Stimulated activated CD8-positive, alpha-beta memory T cell treated with anti-CD3 and anti-CD28 coated beads, Interleukin-7, amount 100 ng/mL, for 1 hour (primary cell): Measurements from ENCODE around the gene ITSN2.
"Not testable (repeated sequence)": the region's sequence is repeated elsewhere in the genome, so short reads cannot be mapped to it uniquely, and the experiment has no call there.

ENCODE experiments used
- DNase-seq, 2 donors: peaks; one replicate each; pipeline ENCODE4 v3.0.0-alpha.2; 2020; ENCODE audit warnings: low read depth in 2 of 2

Gene ITSN2

DNA sequence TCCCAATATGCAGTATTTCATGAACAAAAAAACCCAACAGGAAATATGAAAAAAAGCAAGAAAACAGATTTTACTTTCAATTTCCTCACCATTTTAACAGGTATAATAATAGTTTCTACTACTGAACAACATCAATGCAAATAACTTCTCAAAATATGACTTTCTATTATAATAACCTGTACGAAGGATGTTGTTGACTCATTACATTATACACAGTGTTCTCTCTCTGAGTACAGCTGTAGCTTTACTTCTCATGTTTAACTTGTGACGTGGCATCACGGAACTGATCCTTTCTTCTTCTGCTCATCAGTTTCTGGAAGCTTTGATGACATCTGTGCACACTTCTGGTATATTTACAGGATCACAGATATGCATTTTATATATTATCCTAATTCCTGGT lies 145.5 kb downstream of the ITSN2 start:
- no peak for DNase-seq

GRCh38 chr2:24211408-24211807 lies 148.9 kb downstream of the ITSN2 start:
- no peak for DNase-seq

DNA sequence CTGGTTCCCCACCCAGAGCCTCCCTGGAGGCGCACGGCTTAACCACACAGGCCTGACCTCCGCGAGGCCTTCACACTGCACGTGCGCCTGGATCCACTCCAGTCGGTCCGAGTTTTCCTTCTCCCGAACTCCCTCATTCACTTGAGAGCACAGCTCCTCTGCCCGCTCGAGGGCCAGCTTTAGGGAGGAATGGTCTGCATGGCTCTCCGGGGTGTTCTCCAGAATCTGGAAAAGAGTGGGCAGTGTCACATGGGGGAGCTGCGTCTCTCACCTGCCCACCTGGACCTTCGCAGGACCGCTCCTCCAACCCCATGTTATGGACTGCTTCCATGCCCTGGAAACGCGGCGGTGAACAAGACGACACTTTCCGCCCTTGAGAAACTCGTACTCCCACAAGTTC lies 149.6 kb downstream of the ITSN2 start:
- DNase-seq = no peak

GRCh38 chr2:24210106-24210455 lies 150.3 kb downstream of the ITSN2 start:
- DNase-seq = no peak

DNA sequence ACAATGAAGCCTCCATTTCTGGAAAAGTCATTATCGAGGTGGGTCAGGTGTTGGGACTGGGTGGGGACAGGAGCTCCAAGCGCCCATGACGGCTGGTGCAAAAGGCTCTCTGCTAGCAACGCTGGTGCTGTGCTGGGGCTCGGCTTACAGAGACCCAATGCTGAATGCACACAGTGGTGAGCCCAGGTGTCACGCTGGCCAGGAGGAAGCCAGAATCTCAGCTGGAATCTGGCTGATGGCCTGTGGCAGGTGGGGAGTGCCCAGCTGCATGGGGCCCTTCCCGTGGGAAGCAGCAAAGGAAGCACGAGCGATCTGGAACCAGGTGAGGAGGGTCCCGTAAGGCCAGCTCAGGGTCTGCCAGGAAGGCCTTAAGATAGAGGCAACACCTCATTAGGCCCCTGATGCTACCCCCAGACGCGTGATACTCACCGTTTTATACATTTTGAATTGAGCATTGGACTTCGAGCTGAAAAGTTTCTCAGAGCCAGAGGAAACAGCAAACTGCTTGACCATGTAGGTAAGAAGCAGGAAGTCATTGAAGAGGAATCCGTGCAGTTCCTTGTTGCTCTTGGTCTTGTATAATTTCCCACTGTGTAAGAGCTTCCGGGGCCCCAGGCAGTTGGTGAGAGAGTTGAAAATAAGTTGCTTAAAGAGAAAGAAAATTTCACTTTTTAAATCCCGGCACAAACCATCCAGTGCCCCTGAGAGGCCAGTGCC lies 150.8 kb downstream of the ITSN2 start:
- DNase-seq = no peak

DNA sequence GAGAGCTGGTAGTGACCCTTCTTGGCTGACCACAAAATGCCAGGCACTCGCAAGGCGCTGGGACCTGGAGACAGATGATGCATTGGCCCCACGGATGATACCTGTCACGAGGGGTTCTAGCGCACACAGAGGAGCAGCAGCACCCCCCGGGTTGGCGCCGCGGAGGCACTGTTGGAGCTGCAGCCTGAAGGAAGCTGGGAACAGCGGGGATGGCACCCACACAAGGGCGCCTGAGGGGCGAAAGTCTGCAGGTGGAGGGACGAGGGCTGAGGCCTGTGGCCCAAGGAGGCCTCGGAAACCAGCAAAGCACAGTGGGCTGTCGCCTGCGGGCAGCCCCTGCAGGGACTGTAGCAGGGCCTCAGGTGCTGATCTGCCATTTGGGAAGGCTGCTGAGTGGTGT lies 151.8 kb downstream of the ITSN2 start:
- DNase-seq = no peak

GRCh38 chr2:24207359-24207758 lies 153.0 kb downstream of the ITSN2 start:
- no peak for DNase-seq

GRCh38 chr2:24206714-24207113 lies 153.6 kb downstream of the ITSN2 start:
- no peak for DNase-seq

- no peak for DNase-seq
Measured at GRCh38 chr2:24206242-24206641, 154.1 kb downstream of the ITSN2 start.

DNA sequence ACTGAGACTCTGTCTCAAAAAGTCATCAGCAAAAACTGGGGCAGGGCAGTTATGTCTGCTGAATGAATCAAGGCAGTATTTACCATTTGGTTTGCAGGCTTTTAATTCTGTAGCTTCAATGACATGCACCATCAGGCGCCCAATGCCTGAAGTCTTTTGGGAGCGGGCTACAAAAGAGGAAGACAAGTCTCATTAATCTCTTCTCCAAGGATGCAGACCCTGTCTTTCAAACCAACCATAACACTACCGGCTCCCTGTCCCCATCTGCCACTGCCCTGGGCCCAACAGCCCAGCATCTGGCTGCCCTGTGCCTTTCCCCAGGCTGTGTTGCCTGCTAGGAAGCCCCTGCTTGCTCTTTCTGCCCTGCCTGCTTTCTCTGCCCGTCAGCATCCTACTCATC lies 155.2 kb downstream of the ITSN2 start:
- no peak for DNase-seq

DNA sequence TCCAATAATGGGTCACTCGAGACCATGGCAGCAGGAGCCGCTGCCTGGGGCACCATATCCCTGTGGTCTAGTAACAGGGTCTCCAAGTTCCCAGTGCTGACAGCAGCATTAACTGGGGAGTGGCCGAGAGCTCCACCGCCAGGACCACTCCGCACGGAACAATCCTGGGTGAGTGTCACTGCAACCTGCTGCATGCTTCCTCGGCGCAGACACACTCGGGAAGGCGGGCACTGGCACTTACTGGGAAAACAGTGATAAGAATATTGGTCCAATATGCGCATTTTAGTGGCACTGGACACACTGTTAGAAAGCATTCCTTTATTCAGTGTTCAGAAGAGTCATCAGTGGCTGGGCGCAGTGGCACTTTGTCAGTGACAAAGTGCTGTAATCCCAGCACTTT lies 155.8 kb downstream of the ITSN2 start:
- no peak for DNase-seq

DNA sequence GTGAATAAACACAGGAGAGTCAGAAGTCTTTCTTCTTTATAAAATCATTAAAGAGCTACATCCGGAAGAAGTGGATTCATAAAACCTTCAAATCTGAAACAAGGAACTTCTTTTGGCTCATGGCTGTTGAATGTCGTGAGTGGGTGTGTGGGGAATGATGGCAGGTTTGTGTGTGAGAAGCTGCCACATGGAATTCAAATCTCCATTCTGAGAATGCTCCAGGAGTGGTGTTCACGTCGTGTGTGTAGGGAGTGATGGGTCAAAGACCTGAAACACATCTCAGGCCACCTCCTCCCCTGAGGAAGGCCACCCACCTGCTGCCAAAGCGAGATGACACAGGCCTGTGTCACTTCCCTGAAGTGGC lies 156.6 kb downstream of the ITSN2 start:
- no peak for DNase-seq

DNA sequence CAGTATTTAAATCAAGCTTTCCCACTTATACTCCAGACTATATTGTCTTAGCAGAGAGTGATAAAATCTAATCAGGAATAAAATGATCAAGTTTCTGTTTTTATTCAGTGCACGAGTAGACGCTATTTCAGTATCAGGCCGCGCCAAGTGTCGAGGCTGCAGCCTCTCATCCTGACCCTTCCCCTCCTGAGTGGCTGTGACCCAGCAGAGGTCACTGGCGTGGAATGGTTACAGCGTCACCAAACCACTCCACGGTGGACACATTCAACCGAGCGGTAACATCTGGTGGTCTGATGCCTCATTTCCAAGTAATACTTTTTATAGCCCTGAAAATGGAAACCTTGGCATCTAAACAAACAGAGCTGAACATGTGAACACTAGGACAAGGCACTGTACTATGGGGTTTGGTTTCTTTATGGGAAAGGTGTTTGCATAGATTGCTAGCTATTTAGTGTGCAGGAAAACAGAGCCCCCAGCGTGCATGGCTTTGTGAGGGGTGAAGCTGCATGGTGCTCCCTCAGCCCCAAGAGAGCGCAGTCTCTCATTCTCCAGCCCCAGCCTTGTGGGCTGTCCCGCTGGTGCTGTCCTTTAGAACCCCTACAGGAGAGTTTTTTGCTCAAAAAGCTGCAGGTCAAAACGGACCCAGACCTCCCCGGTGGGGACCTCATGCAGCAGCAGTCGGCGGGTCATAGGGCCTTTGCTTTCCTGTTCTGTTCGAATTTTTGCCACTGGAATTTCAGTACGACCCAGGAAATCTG lies 157.1 kb downstream of the ITSN2 start:
- DNase-seq = no peak

GRCh38 chr2:24200799-24201198 lies 159.5 kb downstream of the ITSN2 start:
- no peak for DNase-seq

GRCh38 chr2:24199968-24200590 lies 160.3 kb downstream of the ITSN2 start:
- DNase-seq = no peak

GRCh38 chr2:24197213-24197612 lies 163.1 kb downstream of the ITSN2 start:
- not testable (repeated sequence) for DNase-seq

DNA sequence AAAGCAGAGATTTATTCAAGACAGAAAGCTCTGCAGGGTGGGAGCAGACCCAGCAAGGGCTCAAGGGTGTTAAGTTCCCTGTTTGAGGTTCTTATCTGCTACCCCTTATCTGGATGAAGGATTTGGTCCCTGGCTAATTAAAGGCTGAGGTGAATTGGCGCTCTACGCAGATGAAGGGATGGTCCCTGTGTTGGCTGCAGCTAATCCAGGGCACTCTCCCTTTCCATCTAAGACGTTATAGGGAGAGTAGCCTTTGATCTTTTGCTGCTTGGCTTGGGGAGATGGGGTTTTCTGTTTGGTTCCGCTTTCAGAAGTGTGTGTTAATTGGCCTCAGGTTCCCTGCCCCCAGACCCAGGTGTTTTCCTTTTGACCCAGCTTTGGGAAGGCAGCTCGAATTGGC lies 168.5 kb downstream of the ITSN2 start:
- no peak for DNase-seq

GRCh38 chr2:24191156-24191555 lies 169.2 kb downstream of the ITSN2 start:
- no peak for DNase-seq

- no peak for DNase-seq
Measured at GRCh38 chr2:24190503-24190902, 169.8 kb downstream of the ITSN2 start.

DNA sequence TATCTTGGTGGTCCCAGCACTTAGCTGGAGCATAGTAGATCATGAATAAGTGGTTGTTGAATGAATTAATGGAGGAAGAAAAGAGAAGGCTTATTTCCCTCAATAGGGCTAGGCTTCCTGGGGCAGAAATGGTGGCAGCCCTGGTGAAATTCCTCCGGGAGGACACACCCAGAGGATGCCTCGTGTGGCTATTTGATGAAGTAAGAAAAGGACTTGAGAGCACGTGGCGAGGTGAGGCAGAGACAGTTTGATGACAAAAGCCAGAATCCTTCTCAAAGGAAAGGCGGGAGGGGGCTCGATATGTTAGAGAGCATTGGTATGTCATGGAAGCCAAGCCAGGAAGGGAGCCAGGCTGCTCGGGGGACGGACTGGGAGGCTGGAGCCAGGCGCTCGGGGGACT lies 170.8 kb downstream of the ITSN2 start:
- DNase-seq = no peak

GRCh38 chr2:24183366-24184069 lies 176.8 kb downstream of the ITSN2 start:
- no peak for DNase-seq

- DNase-seq = no peak
Measured at GRCh38 chr2:24182507-24182906, 177.8 kb downstream of the ITSN2 start.

GRCh38 chr2:24181849-24182248 lies 178.5 kb downstream of the ITSN2 start:
- DNase-seq = no peak
